K562 (cell line): ENCODE measurements around the gene RNF168. TPM values are rescaled to one million over a fixed set of nuclear protein-coding genes. Genes with fewer than 3 reads are reported as not detected.

Experiments used
- DPF2 ChIP-seq: fragments of 450-650 bp; IDR thresholded peaks from 2 replicates; pipeline ENCODE4 v1.6.1; 2016
- GTF2B ChIP-seq: IDR thresholded peaks from 2 replicates; pipeline ENCODE4 v1.6.1; 2011; ENCODE audit not compliant: insufficient read length; ENCODE audit errors: extremely low read depth
- MBD1 ChIP-seq: fragments of 250-450 bp; sonication (Bioruptor Pico); IDR thresholded peaks from 2 replicates; pipeline ENCODE4 v1.8.0; 2022; ENCODE audit warnings: inconsistent platforms
- TOE1 ChIP-seq, 2 experiments: fragments of 450-650 bp in 1 of 2; sonication (generic) in 1 of 2; formaldehyde crosslinking in 1 of 2; IDR thresholded peaks; 2 replicates each; pipeline versions ENCODE4 v1.7.1 to v1.8.0; 2016 to 2022; ENCODE audit warnings: borderline replicate concordance in 2 of 2, mild to moderate bottlenecking in 2 of 2, antibody characterized with exemption in 1 of 2, inconsistent platforms in 1 of 2, low read depth in 1 of 2, missing genetic modification reagents in 1 of 2, moderate library complexity in 1 of 2
- WHSC1 ChIP-seq: IDR thresholded peaks from one replicate; pipeline ENCODE4 v1.6.1; 2012; ENCODE audit warnings: low read length, control low read depth, inconsistent platforms
- ZNF655 ChIP-seq: fragments of 250-450 bp; sonication (Bioruptor Pico); IDR thresholded peaks from 2 replicates; pipeline ENCODE4 v1.5.0; 2021
- polyA plus RNA-seq, 8 experiments: library from polyadenylated mRNA; depleted of rRNA in 4 of 8; stranded (reverse) in 5 of 8; unstranded in 3 of 8; fragments of >200 nt; fragmentation: Nextera tagmentation in 2 of 8; fragmentation: Illumina TruSeq in 1 of 8; extraction: Ambion mirVana in 2 of 8; extraction: Trizol in 1 of 8; gene quantifications; 2 replicates each; pipeline versions ENCODE4 v1.2.1 to v1.2.3, GENCODE V29; 2011 to 2014; ENCODE audit warnings: inconsistent platforms in 1 of 8, missing spikeins in 1 of 8
- total RNA-seq, 7 experiments: library from RNA; depleted of rRNA in 6 of 7; stranded (reverse); fragments of >200 nt in 6 of 7; fragmentation: Illumina TruSeq in 2 of 7; extraction: Trizol in 2 of 7; gene quantifications; 2 replicates each; pipeline versions ENCODE4 v1.2.1 to v1.2.3, GENCODE V29; 2011 to 2021; ENCODE audit warnings: low replicate concordance in 1 of 7
- TF ChIP-seq, protein P1 (sequence below), 2 experiments: IDR thresholded peaks in 1 of 2; conservative IDR thresholded peaks in 1 of 2; 2 replicates each; pipeline ENCODE4 v1.6.1; 2016; ENCODE audit warnings: low read depth in 2 of 2, mild to moderate bottlenecking in 1 of 2, missing compliant biosample characterization in 1 of 2, missing genetic modification characterization in 1 of 2, moderate library complexity in 1 of 2
- TF ChIP-seq, protein P2 (sequence below): fragments of 250-450 bp; sonication (Bioruptor Pico); IDR thresholded peaks from 2 replicates; pipeline ENCODE4 v1.6.1; 2021; ENCODE audit warnings: mild to moderate bottlenecking
- TF ChIP-seq, protein P3 (sequence below): sonication (generic); formaldehyde crosslinking; IDR thresholded peaks from 2 replicates; pipeline ENCODE4 v1.8.0; 2023; ENCODE audit warnings: missing genetic modification reagents, mild to moderate bottlenecking, borderline replicate concordance

RNF168 gene
- total and polyA plus RNA-seq, 9 of the 15 experiments (the other 6 are each of a cell fraction or from before 2014, with no cell fraction given): 6.0 to 32.1 (median 16.6) TPM

- TF ChIP-seq GTF2B: no peak
- TF ChIP-seq, protein P1, sequence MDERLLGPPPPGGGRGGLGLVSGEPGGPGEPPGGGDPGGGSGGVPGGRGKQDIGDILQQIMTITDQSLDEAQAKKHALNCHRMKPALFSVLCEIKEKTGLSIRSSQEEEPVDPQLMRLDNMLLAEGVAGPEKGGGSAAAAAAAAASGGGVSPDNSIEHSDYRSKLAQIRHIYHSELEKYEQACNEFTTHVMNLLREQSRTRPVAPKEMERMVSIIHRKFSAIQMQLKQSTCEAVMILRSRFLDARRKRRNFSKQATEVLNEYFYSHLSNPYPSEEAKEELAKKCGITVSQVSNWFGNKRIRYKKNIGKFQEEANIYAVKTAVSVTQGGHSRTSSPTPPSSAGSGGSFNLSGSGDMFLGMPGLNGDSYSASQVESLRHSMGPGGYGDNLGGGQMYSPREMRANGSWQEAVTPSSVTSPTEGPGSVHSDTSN (CRISPR knock-in tag; IDR thresholded peaks at IDR 0.05; ENCODE audit: low read depth): no peak
- TF ChIP-seq, protein P1 (tag; conservative IDR thresholded peaks at IDR 0.05; ENCODE audit: low read depth): peak; percentile 95
- TF ChIP-seq, protein P2, sequence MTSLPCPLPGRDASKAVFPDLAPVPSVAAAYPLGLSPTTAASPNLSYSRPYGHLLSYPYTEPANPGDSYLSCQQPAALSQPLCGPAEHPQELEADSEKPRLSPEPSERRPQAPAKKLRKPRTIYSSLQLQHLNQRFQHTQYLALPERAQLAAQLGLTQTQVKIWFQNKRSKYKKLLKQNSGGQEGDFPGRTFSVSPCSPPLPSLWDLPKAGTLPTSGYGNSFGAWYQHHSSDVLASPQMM (CRISPR knock-in tag): no peak
- no peak for TF ChIP-seq MBD1 (CRISPR knock-in tag)
- no peak for TF ChIP-seq TOE1 (IDR thresholded peaks at IDR 0.05; ENCODE audit: borderline replicate concordance)
- no peak for TF ChIP-seq TOE1 (CRISPR knock-in tag; IDR thresholded peaks at IDR 0.05; ENCODE audit: borderline replicate concordance, low read depth)
- TF ChIP-seq ZNF655 (CRISPR knock-in tag): no peak
- TF ChIP-seq, protein P3, sequence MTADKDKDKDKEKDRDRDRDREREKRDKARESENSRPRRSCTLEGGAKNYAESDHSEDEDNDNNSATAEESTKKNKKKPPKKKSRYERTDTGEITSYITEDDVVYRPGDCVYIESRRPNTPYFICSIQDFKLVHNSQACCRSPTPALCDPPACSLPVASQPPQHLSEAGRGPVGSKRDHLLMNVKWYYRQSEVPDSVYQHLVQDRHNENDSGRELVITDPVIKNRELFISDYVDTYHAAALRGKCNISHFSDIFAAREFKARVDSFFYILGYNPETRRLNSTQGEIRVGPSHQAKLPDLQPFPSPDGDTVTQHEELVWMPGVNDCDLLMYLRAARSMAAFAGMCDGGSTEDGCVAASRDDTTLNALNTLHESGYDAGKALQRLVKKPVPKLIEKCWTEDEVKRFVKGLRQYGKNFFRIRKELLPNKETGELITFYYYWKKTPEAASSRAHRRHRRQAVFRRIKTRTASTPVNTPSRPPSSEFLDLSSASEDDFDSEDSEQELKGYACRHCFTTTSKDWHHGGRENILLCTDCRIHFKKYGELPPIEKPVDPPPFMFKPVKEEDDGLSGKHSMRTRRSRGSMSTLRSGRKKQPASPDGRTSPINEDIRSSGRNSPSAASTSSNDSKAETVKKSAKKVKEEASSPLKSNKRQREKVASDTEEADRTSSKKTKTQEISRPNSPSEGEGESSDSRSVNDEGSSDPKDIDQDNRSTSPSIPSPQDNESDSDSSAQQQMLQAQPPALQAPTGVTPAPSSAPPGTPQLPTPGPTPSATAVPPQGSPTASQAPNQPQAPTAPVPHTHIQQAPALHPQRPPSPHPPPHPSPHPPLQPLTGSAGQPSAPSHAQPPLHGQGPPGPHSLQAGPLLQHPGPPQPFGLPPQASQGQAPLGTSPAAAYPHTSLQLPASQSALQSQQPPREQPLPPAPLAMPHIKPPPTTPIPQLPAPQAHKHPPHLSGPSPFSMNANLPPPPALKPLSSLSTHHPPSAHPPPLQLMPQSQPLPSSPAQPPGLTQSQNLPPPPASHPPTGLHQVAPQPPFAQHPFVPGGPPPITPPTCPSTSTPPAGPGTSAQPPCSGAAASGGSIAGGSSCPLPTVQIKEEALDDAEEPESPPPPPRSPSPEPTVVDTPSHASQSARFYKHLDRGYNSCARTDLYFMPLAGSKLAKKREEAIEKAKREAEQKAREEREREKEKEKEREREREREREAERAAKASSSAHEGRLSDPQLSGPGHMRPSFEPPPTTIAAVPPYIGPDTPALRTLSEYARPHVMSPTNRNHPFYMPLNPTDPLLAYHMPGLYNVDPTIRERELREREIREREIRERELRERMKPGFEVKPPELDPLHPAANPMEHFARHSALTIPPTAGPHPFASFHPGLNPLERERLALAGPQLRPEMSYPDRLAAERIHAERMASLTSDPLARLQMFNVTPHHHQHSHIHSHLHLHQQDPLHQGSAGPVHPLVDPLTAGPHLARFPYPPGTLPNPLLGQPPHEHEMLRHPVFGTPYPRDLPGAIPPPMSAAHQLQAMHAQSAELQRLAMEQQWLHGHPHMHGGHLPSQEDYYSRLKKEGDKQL (CRISPR knock-in tag): no peak
- no peak for TF ChIP-seq WHSC1
- no peak for TF ChIP-seq DPF2
Measured at GRCh38 chr3:196537319-196537984, 33.9 kb upstream of the RNF168 start (continued).
